Stomach (tissue), 4 donors: ENCODE results near the gene DNLZ.

ENCODE experiments used
- POLR2A ChIP-seq, 4 donors: fragments of 450-650 bp; IDR thresholded peaks; one replicate each; pipeline ENCODE4 v1.6.1; 2016; ENCODE audit warnings: antibody characterized with exemption in 4 of 4, control low read depth in 2 of 4, mild to moderate bottlenecking in 1 of 4, moderate library complexity in 1 of 4
- POLR2AphosphoS5 ChIP-seq, 3 donors: sonication (generic); formaldehyde crosslinking; IDR thresholded peaks; one replicate each; pipeline ENCODE4 v1.6.1; 2016; ENCODE audit warnings: antibody characterized with exemption in 3 of 3
- TF ChIP-seq, protein P1 (sequence below), 7 experiments: fragments of 450-650 bp in 4 of 7; fragments of 200-600 bp in 3 of 7; sonication (generic) in 3 of 7; IDR thresholded peaks; one replicate each; pipeline ENCODE4 v1.5.1; 2016 to 2019; ENCODE audit warnings: antibody characterized with exemption in 7 of 7, control low read depth in 2 of 7, mild to moderate bottlenecking in 1 of 7

DNA sequence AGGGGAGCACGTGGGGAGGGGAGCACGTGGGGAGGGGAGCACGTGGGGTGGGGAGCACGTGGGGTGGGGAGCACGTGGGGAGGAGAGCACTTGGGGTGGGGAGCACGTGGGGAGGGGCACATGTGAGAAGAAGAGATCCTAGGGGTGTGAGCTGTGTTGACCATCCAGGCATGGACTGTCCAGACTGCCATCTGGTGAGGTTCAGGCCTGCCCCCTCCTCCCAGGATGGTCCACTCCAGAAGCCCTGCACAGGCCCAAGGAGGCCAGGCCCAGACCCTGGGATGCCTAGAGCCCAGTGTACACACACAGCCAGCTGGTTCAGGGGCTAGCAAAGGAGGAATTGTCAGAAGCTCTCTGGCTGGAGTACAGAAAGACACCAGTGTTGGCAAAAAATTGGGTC lies 34.1 kb upstream of the DNLZ start:
- TF ChIP-seq, protein P1, sequence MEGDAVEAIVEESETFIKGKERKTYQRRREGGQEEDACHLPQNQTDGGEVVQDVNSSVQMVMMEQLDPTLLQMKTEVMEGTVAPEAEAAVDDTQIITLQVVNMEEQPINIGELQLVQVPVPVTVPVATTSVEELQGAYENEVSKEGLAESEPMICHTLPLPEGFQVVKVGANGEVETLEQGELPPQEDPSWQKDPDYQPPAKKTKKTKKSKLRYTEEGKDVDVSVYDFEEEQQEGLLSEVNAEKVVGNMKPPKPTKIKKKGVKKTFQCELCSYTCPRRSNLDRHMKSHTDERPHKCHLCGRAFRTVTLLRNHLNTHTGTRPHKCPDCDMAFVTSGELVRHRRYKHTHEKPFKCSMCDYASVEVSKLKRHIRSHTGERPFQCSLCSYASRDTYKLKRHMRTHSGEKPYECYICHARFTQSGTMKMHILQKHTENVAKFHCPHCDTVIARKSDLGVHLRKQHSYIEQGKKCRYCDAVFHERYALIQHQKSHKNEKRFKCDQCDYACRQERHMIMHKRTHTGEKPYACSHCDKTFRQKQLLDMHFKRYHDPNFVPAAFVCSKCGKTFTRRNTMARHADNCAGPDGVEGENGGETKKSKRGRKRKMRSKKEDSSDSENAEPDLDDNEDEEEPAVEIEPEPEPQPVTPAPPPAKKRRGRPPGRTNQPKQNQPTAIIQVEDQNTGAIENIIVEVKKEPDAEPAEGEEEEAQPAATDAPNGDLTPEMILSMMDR (IDR thresholded peaks at IDR 0.05): no peak
- no peak for TF ChIP-seq POLR2A (IDR thresholded peaks at IDR 0.05)
- no peak for TF ChIP-seq POLR2AphosphoS5 (IDR thresholded peaks at IDR 0.05)
